PC-9 (cell line): ENCODE results near the gene LAMB1. TPM values are rescaled to one million over a fixed set of nuclear protein-coding genes. Genes with fewer than 3 reads are reported as not detected.

Source experiments
- BruUV-seq: library from RNA; stranded (reverse); fragments of 400-500 nt; replicated peaks from 2 replicates; lab custom pipeline; 2021; lab: Mats Ljungman, UMichigan
- CTCF ChIA-PET: fragments of 300-600 bp; sonication (Branson Sonifier 250); formaldehyde crosslinking; loops from one replicate; lab custom pipeline; 2022; ENCODE audit warnings: antibody characterized with exemption; lab: Charles Lee
- POLR2A ChIA-PET: fragments of 300-600 bp; sonication (Branson Sonifier 250); formaldehyde crosslinking; loops from one replicate; lab custom pipeline; 2022; ENCODE audit warnings: antibody characterized with exemption; ENCODE audit not compliant: unreplicated experiment; lab: Charles Lee
- DNase-seq, 2 experiments: peaks; one replicate each; pipeline versions ENCODE4 v3.0.0 to v3.0.0-alpha.2; 2015 to 2022; ENCODE audit warnings: mixed read lengths in 1 of 2
- H2AFZ ChIP-seq: fragments of 200-600 bp; sonication (generic); 2 replicates; pipeline ENCODE4 v1.8.1; 2017; ENCODE audit warnings: antibody characterized with exemption
- H3F3A ChIP-seq: fragments of 200-600 bp; sonication (generic); 2 replicates; pipeline ENCODE4 v1.8.1; 2017; ENCODE audit warnings: antibody characterized with exemption, mild to moderate bottlenecking, low read depth; ENCODE audit not compliant: insufficient read depth
- H3K27ac ChIP-seq: fragments of 200-600 bp; sonication (generic); 2 replicates; pipeline ENCODE4 v1.6.1; 2016; ENCODE audit warnings: mixed run types
- H3K27me3 ChIP-seq: fragments of 200-600 bp; sonication (generic); 2 replicates; pipeline ENCODE4 v1.6.1; 2016; ENCODE audit warnings: low read depth, mixed run types; ENCODE audit not compliant: insufficient read depth
- H3K36me3 ChIP-seq: fragments of 200-600 bp; sonication (generic); 2 replicates; pipeline ENCODE4 v1.6.1; 2016; ENCODE audit warnings: low read depth, mixed run types
- H3K4me1 ChIP-seq: fragments of 200-600 bp; sonication (generic); replicated peaks from 2 replicates; pipeline ENCODE4 v1.6.1; 2016; ENCODE audit warnings: mixed run types; ENCODE audit not compliant: insufficient read depth
- H3K4me2 ChIP-seq: fragments of 200-600 bp; sonication (generic); 2 replicates; pipeline ENCODE4 v1.6.1; 2017; ENCODE audit warnings: mixed run types
- H3K4me3 ChIP-seq: fragments of 200-600 bp; sonication (generic); 2 replicates; pipeline ENCODE4 v1.6.1; 2016; ENCODE audit warnings: mixed run types
- H3K79me2 ChIP-seq: fragments of 200-600 bp; sonication (generic); 2 replicates; pipeline ENCODE4 v1.6.1; 2017; ENCODE audit warnings: low read depth, mixed run types
- H3K9me2 ChIP-seq: fragments of 200-600 bp; sonication (generic); 2 replicates; pipeline ENCODE4 v1.8.1; 2017; ENCODE audit warnings: mild to moderate bottlenecking; ENCODE audit not compliant: insufficient read depth
- H3K9me3 ChIP-seq: fragments of 200-600 bp; sonication (generic); 2 replicates; pipeline ENCODE4 v1.8.1; 2016; ENCODE audit warnings: low read depth; ENCODE audit not compliant: insufficient read depth
- H4K20me1 ChIP-seq: fragments of 200-600 bp; sonication (generic); 2 replicates; pipeline ENCODE4 v1.8.1; 2017; ENCODE audit not compliant: insufficient read depth
- CTCF ChIP-seq: fragments of 200-600 bp; sonication (generic); conservative IDR thresholded peaks from 2 replicates; pipeline ENCODE4 v1.6.1; 2017; ENCODE audit warnings: mixed run types, antibody characterized with exemption, mild to moderate bottlenecking, moderate library complexity
- EZH2 ChIP-seq: fragments of 200-600 bp; sonication (generic); IDR thresholded peaks from 2 replicates; pipeline ENCODE4 v1.8.0; 2017; ENCODE audit warnings: antibody characterized with exemption, low read depth
- intact Hi-C: fragments of 100-400 bp; cut with micrococcal nuclease; formaldehyde crosslinking; loops from one replicate; pipeline ENCODE4 v1.10.0; 2022; ENCODE audit not compliant: unreplicated experiment
- total RNA-seq: library from RNA; stranded (reverse); gene quantifications from 2 replicates; pipeline ENCODE4 v1.2.3, GENCODE V29; 2021

The LAMB1 gene
- total RNA-seq, 1 experiment from 2014 or later, result 236 TPM

GRCh38 chr7:107918948-107919347 is 84.0 kb downstream of the LAMB1 start:
- no peak overlapping the region for H2AFZ ChIP-seq
- TF ChIP-seq EZH2 (no peak), CTCF (no peak)
- 0 out of 2 replicates have a peak, but pooled peaks cover 3% of the 10 kb centered on the region for H4K20me1 ChIP-seq
- no peak overlapping the region for H3K4me3 ChIP-seq
- H3F3A ChIP-seq, result peaks cover 23% of the 10 kb centered on the region; the same call in 1 of the 2 replicates
- no peaks in the 10 kb centered on the region for H3K9me2 ChIP-seq
- ChIA-PET CTCF (interaction anchor here (0.6 kb wide), 1 partner anchor 11 kb away, joined by 3 read pairs; no protein-coding TSS in a partner anchor), POLR2A (interaction anchor here (0.6 to 0.7 kb wide), 2 partner anchors 8 to 574 kb away, joined by 5 to 6 read pairs; no protein-coding TSS in a partner anchor)
- no peaks in the 10 kb centered on the region for H3K9me3 ChIP-seq
- H3K36me3 ChIP-seq, result peaks cover 61% of the 10 kb centered on the region
- DNase-seq, result no peak
- no peaks in the 10 kb centered on the region for H3K79me2 ChIP-seq
- no peak overlapping the region for H3K4me2 ChIP-seq
- H3K4me1 ChIP-seq, result peaks cover 2% of the 10 kb centered on the region
- no peak overlapping the region; the same call in 1 of the 2 replicates for H3K27ac ChIP-seq
- BruUV-seq, result no TSS peak
- H3K27me3 ChIP-seq, result no peaks in the 10 kb centered on the region
- intact Hi-C loops, result no loop called here

- CTCF ChIA-PET, result no interaction called here
- BruUV-seq, result no TSS peak
These were observed 85.0 kb downstream of the LAMB1 start for GRCh38 chr7:107917763-107918651.

More at GRCh38 chr7:107917763-107918651, 85.0 kb downstream of the LAMB1 start:
- H3F3A ChIP-seq, result peaks cover 17% of the 10 kb centered on the region; the same call in 1 of the 2 replicates
- 0 out of 2 replicates have a peak, but pooled peaks cover 3% of the 10 kb centered on the region for H4K20me1 ChIP-seq
- no peaks in the 10 kb centered on the region for H3K9me3 ChIP-seq
- H3K9me2 ChIP-seq, result no peaks in the 10 kb centered on the region
- peaks cover 10% of the 10 kb centered on the region for H3K4me1 ChIP-seq
- no peak for DNase-seq
- H2AFZ ChIP-seq, result no peak overlapping the region
- H3K4me2 ChIP-seq, result no peak overlapping the region
- H3K4me3 ChIP-seq, result no peak overlapping the region
- H3K27ac ChIP-seq, result peak overlapping the region; percentile 8; the same call in 1 of the 2 replicates
- POLR2A ChIA-PET, result no interaction called here
- TF ChIP-seq CTCF (no peak), EZH2 (no peak)
- H3K36me3 ChIP-seq, result peaks cover 68% of the 10 kb centered on the region
- intact Hi-C loops, result no loop called here
- H3K79me2 ChIP-seq, result peaks cover 7% of the 10 kb centered on the region; the same call in 1 of the 2 replicates
- no peaks in the 10 kb centered on the region for H3K27me3 ChIP-seq
